ENCODE measurements around the gene SMG5.

DNA sequence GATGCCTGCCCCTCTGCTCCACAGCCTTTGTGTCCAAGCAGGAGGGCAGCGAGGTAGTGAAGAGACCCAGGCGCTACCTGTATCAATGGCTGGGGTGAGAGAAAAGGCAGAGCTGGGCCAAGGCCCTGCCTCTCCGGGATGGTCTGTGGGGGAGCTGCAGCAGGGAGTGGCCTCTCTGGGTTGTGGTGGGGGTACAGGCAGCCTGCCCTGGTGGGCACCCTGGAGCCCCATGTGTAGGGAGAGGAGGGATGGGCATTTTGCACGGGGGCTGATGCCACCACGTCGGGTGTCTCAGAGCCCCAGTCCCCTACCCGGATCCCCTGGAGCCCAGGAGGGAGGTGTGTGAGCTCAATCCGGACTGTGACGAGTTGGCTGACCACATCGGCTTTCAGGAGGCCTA is 39.9 kb downstream of the SMG5 start:
- TF ChIP-seq EZH2 (IDR thresholded peaks at IDR 0.05; ENCODE audit: low read depth, unreplicated experiment) (no peak), CTCF (conservative IDR thresholded peaks at IDR 0.05; ENCODE audit: low read depth in 2 of 2) (no peak), POLR2AphosphoS5 (IDR thresholded peaks at IDR 0.05; ENCODE audit: low read depth) (no peak), STAT1 (IDR thresholded peaks at IDR 0.05; ENCODE audit: unreplicated experiment) (no peak), JUNB (IDR thresholded peaks at IDR 0.05; ENCODE audit: unreplicated experiment) (no peak), EZH2phosphoT487 (IDR thresholded peaks at IDR 0.05; ENCODE audit: unreplicated experiment) (no peak), ZNF114 (CRISPR knock-in tag; IDR thresholded peaks at IDR 0.05) (no peak)
- TF ChIP-seq, protein P1, sequence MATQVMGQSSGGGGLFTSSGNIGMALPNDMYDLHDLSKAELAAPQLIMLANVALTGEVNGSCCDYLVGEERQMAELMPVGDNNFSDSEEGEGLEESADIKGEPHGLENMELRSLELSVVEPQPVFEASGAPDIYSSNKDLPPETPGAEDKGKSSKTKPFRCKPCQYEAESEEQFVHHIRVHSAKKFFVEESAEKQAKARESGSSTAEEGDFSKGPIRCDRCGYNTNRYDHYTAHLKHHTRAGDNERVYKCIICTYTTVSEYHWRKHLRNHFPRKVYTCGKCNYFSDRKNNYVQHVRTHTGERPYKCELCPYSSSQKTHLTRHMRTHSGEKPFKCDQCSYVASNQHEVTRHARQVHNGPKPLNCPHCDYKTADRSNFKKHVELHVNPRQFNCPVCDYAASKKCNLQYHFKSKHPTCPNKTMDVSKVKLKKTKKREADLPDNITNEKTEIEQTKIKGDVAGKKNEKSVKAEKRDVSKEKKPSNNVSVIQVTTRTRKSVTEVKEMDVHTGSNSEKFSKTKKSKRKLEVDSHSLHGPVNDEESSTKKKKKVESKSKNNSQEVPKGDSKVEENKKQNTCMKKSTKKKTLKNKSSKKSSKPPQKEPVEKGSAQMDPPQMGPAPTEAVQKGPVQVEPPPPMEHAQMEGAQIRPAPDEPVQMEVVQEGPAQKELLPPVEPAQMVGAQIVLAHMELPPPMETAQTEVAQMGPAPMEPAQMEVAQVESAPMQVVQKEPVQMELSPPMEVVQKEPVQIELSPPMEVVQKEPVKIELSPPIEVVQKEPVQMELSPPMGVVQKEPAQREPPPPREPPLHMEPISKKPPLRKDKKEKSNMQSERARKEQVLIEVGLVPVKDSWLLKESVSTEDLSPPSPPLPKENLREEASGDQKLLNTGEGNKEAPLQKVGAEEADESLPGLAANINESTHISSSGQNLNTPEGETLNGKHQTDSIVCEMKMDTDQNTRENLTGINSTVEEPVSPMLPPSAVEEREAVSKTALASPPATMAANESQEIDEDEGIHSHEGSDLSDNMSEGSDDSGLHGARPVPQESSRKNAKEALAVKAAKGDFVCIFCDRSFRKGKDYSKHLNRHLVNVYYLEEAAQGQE (IDR thresholded peaks at IDR 0.05; ENCODE audit: unreplicated experiment), result no peak

Data from GM23338 (cell line).